Activated CD4-positive, alpha-beta T cell treated with anti-CD3 and anti-CD28 coated beads, Interleukin-2, amount 50 U/mL, for 24 hours (primary cell): Measurements from ENCODE around the gene PHKB.

Experiments used
- DNase-seq, 2 donors: peaks; one replicate each; pipeline ENCODE4 v3.0.0-alpha.2; 2020; ENCODE audit warnings: low read depth in 1 of 2, low spot score in 1 of 2

PHKB gene

GRCh38 chr16:47565454-47565853 is 104.3 kb downstream of the PHKB start:
- DNase-seq = no peak

GRCh38 chr16:47567321-47567720 is 106.2 kb downstream of the PHKB start:
- no peak for DNase-seq

- DNase-seq = no peak
Observed at GRCh38 chr16:47568351-47568750, 107.2 kb downstream of the PHKB start.

GRCh38 chr16:47571049-47571448 is 109.9 kb downstream of the PHKB start:
- DNase-seq = no peak

GRCh38 chr16:47571711-47572110 is 110.6 kb downstream of the PHKB start:
- no peak for DNase-seq

GRCh38 chr16:47574091-47575054 is 113.2 kb downstream of the PHKB start:
- peak in 1 of 2 donors; percentile 49 for DNase-seq

GRCh38 chr16:47577029-47577428 is 115.9 kb downstream of the PHKB start:
- no peak for DNase-seq

- DNase-seq = no peak
Observed at GRCh38 chr16:47578033-47578432, 116.9 kb downstream of the PHKB start.

- DNase-seq = no peak
Observed at GRCh38 chr16:47578573-47578972, 117.4 kb downstream of the PHKB start.

GRCh38 chr16:47581114-47581513 is 120.0 kb downstream of the PHKB start:
- no peak for DNase-seq

- DNase-seq = no peak
Observed at GRCh38 chr16:47584464-47585225, 123.5 kb downstream of the PHKB start.

GRCh38 chr16:47586121-47586520 is 125.0 kb downstream of the PHKB start:
- no peak for DNase-seq

GRCh38 chr16:47590472-47590871 is 129.3 kb downstream of the PHKB start:
- no peak for DNase-seq

GRCh38 chr16:47592232-47592631 is 131.1 kb downstream of the PHKB start:
- no peak for DNase-seq

GRCh38 chr16:47599512-47599911 is 138.4 kb downstream of the PHKB start:
- DNase-seq = no peak

- no peak for DNase-seq
Observed at GRCh38 chr16:47600376-47600775, 139.2 kb downstream of the PHKB start.

- no peak for DNase-seq
Observed at GRCh38 chr16:47604306-47604705, 143.2 kb downstream of the PHKB start.

- DNase-seq = no peak
Observed at GRCh38 chr16:47611042-47611441, 149.9 kb downstream of the PHKB start.

- no peak for DNase-seq
Observed at GRCh38 chr16:47611848-47612493, 150.8 kb downstream of the PHKB start.

- DNase-seq = no peak
Observed at GRCh38 chr16:47612711-47613110, 151.6 kb downstream of the PHKB start.

GRCh38 chr16:47613251-47613650 is 152.1 kb downstream of the PHKB start:
- no peak for DNase-seq

GRCh38 chr16:47617732-47618131 is 156.6 kb downstream of the PHKB start:
- DNase-seq = no peak
